Fibroblast of mammary gland (primary cell): ENCODE results near the gene GLO1.

Experiments
- DNase-seq: peaks from one replicate; pipeline ENCODE4 v3.0.0-alpha.2; 2010; ENCODE audit warnings: low read depth
- H3K4me3 ChIP-seq: 2 replicates; pipeline ENCODE4 v1.5.1; 2011; ENCODE audit warnings: low read depth, mild to moderate bottlenecking, low read length, moderate library complexity; ENCODE audit not compliant: control insufficient read depth
- TF ChIP-seq, protein P1 (sequence below): conservative IDR thresholded peaks from 2 replicates; pipeline ENCODE4 v1.5.1; 2011; ENCODE audit warnings: low read depth, low read length, inconsistent platforms; ENCODE audit not compliant: control insufficient read depth, insufficient read depth

Gene GLO1

DNA sequence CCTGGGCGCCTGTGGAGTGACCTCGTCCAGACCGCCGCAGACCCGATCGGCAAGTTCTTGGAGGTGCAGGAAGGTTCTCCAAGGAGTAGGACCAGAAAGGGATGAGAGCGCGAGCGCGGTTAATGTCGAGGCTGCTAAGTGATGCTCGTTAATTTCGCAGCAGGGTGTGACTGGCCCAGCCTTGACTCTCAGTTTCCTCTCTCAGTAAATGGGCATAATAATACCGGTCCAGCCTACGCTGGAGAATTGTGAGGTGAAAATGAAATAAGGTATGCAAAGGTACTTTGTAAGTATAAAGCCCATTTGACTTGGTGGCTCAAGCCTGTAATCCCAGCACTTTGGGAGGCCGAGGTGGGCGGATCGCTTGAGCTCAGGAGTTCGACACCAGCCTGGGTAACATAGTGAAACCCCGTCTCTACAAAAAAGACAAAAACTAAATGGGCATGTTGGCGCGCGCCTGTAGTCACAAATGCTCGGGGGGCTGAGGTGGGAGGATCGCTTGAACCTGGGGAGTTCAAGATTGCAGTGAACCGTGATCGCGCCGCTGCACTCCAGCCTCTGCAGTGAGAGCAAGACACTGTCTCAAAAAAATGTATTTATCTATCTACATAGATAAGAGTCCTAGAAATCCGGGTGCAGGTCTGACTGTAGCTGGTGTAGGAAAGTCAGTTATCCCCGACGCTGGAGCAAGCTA is 62.6 kb downstream of the GLO1 start:
- TF ChIP-seq, protein P1, sequence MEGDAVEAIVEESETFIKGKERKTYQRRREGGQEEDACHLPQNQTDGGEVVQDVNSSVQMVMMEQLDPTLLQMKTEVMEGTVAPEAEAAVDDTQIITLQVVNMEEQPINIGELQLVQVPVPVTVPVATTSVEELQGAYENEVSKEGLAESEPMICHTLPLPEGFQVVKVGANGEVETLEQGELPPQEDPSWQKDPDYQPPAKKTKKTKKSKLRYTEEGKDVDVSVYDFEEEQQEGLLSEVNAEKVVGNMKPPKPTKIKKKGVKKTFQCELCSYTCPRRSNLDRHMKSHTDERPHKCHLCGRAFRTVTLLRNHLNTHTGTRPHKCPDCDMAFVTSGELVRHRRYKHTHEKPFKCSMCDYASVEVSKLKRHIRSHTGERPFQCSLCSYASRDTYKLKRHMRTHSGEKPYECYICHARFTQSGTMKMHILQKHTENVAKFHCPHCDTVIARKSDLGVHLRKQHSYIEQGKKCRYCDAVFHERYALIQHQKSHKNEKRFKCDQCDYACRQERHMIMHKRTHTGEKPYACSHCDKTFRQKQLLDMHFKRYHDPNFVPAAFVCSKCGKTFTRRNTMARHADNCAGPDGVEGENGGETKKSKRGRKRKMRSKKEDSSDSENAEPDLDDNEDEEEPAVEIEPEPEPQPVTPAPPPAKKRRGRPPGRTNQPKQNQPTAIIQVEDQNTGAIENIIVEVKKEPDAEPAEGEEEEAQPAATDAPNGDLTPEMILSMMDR = no peak
- no peak for DNase-seq
- H3K4me3 ChIP-seq = peak overlapping the region; percentile 95

DNA sequence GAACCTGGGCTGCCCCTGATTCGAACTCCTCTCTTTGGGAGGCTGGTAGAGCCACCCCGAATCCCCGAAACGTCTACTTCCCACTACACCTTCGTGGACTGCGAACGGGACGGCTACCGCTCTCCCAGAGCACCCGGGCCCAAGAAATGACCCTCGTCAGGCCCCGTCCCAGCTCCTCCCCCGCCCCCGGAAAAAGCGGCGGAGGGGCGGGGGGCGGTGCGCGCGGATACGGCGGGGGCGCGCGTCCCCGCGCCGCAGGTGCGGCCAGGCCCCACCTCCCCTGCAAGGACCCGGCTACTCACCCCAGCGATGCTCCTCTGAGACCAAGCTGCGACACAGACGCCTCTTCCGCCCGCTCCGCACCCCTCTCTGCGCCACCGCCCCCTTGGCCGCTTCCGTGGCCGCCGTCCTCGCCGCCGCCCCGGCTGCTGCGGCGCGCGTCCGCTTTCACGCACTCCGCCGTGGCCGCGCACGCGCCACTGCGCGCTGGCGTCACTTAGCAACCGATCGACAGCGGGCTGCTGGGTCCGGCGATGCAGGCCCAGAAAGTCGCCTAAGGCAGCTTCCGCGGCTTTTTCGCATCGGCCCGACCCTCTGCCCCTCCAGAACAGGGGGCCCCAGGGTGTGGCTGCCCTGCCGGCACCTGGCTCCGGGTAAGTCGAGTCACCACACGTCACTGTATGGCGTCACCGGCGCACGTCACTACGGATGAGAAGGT is 63.3 kb downstream of the GLO1 start, which contains the start of gene BTBD9:
Gene BTBD9 (minus strand): TSS at position 432 of the 718 bp plus-strand sequence.
- H3K4me3 ChIP-seq = peak within 1 kb of the TSS; percentile 95
- DNase-seq = peak; percentile 83
- TF ChIP-seq, protein P1 = no peak

DNA sequence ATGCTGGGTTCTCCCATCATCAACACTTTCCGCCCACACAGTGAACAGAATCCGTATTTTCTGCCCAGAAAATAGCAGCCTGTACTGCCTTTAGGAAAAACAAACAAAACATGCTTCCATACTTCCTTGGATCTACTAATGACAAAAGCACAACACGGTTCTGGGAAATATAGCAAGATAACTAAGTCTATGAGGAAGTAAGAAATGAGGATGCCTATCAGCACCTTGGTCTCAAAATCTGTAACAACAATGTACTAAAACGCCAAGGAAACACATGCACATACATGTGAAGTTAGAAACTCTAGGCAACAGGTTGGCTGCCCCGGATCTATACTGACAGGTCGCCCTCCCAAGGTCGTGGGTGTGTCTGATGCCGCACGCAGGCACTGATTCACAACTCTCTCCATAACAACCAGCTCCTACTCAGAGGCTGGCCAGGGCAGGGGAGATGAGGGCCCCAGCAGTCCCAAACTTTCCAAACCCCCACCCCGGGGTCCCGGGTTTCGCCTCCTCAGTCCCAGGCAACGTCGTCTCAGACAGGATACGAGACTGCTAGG is 63.9 kb downstream of the GLO1 start:
- DNase-seq = peak; percentile 50
- peak overlapping the region; percentile 95 for H3K4me3 ChIP-seq

DNA sequence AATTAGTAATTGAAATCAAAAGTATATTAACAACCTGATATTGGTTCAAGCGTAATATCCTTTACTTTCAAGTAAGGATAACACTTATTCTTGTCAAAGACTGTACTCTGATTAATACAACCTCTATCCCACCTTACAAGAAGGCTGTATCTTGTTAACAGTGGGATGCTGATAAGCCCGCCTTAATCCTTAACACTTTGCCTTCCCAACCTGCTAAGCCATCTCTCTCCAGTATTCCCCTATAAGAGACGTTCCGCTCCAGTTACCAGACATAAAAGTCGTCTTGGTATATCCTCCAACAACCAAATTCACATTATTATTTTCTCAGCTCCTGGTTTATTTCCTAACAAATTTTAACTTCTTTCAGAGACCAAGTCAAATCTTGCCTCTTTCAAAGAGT is 65.2 kb downstream of the GLO1 start:
- DNase-seq = no peak
- no peak overlapping the region for H3K4me3 ChIP-seq
- TF ChIP-seq, protein P1 = no peak

More for the DNA sequence above, 63.9 kb downstream of the GLO1 start:
- TF ChIP-seq, protein P1 = no peak

DNA sequence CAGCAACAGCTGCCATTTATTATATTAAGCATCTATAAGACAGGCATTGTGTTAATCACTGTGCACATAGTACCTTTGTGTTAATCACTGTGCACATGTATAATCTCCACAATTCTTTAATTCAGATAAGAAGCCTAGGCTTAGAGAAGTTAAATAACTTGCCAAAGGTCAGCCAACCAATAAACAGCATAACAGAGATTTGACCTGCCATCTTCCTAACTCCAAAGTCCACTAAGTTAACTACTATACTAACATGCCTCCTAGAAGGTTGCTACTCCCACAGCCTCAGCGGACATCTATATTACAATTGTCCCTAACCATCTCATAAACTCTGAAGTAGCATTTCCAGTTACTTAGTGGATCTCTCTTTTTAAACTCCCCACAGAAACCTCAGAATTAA is 66.9 kb downstream of the GLO1 start:
- TF ChIP-seq, protein P1 = no peak
- DNase-seq = no peak
- no peak overlapping the region for H3K4me3 ChIP-seq

DNA sequence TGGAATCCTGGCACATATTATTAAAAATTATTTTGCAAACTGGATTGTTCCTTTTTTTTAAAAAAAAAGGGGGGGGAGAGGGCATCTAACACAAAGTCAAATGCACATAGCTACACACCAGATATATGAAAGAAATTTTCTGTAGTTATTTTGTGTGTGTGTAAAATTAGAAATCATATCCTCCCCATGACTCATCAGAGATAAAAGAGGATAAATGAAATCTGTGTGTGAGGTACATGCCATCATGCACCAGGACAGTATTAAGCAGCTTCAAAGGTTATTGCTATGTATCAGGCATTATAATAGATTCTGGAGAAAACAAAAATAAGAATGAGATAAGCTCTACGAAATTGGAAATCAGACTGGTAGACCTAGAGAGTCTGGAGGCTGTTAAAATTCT is 68.4 kb downstream of the GLO1 start:
- no peak for DNase-seq
- TF ChIP-seq, protein P1 = no peak
- H3K4me3 ChIP-seq = no peak overlapping the region
